HEK293 (cell line): ENCODE results near the gene DDX31.

ENCODE experiments used
- CTCF ChIA-PET: fragments of 350-600 bp; formaldehyde crosslinking; extraction: SDS; loops from one replicate; lab custom pipeline; 2021; ENCODE audit warnings: antibody characterized with exemption; lab: Yijun Ruan, JAX
- POLR2A ChIA-PET: fragments of 300-600 bp; formaldehyde crosslinking; extraction: SDS; loops from one replicate; lab custom pipeline; 2020; ENCODE audit warnings: antibody characterized with exemption, inconsistent platforms; lab: Yijun Ruan, JAX
- H3K27ac ChIP-seq: fragments of 200-500 bp; sonication (Bioruptor generic); 2 replicates; pipeline ENCODE4 v1.5.1; 2014; ENCODE audit warnings: low read depth, low read length, control low read depth, inconsistent platforms; ENCODE audit errors: extremely low read depth
- H3K36me3 ChIP-seq, 2 experiments: fragments of 200-500 bp in 1 of 2; sonication (Bioruptor generic) in 1 of 2; 1 replicate in 1 of 2; 2 replicates in 1 of 2; pipeline ENCODE4 v1.5.1; 2014 to 2017; ENCODE audit warnings: inconsistent platforms in 2 of 2, low read length in 2 of 2; ENCODE audit not compliant: control insufficient read depth in 2 of 2, insufficient read depth in 1 of 2
- H3K4me1 ChIP-seq: fragments of 200-500 bp; sonication (Bioruptor generic); 2 replicates; pipeline ENCODE4 v1.5.1; 2014; ENCODE audit warnings: mild to moderate bottlenecking, low read length, inconsistent platforms; ENCODE audit not compliant: control insufficient read depth, insufficient read depth
- H3K4me3 ChIP-seq: 2 replicates; pipeline ENCODE4 v1.5.1; 2011; ENCODE audit warnings: low read depth, mild to moderate bottlenecking, control low read depth, low read length, moderate library complexity
- H3K9me3 ChIP-seq: fragments of 200-500 bp; sonication (Bioruptor generic); 2 replicates; pipeline ENCODE4 v1.5.1; 2014; ENCODE audit warnings: low read depth, low read length, inconsistent platforms; ENCODE audit not compliant: control insufficient read depth, insufficient read depth
- KLF16 ChIP-seq: fragments of 450-650 bp; formaldehyde crosslinking; IDR thresholded peaks from 2 replicates; pipeline ENCODE4 v1.5.1; 2017; ENCODE audit warnings: missing biosample characterization, missing genetic modification characterization
- PRDM10 ChIP-seq: fragments of 450-650 bp; formaldehyde crosslinking; IDR thresholded peaks from 2 replicates; pipeline ENCODE4 v1.5.1; 2016; ENCODE audit warnings: missing biosample characterization, missing genetic modification characterization
- SETDB1 ChIP-seq: IDR thresholded peaks from one replicate; pipeline ENCODE4 v1.6.1; 2017; ENCODE audit warnings: mild to moderate bottlenecking, low read length, moderate library complexity, mixed read lengths; ENCODE audit not compliant: insufficient read length
- SP2 ChIP-seq: fragments of 450-650 bp; formaldehyde crosslinking; IDR thresholded peaks from 2 replicates; pipeline ENCODE4 v1.5.1; 2016; ENCODE audit warnings: missing biosample characterization, missing genetic modification characterization
- SP7 ChIP-seq: fragments of 450-650 bp; formaldehyde crosslinking; IDR thresholded peaks from 2 replicates; pipeline ENCODE4 v1.5.1; 2016; ENCODE audit warnings: missing biosample characterization, missing genetic modification characterization
- TSHZ1 ChIP-seq: fragments of 450-650 bp; formaldehyde crosslinking; IDR thresholded peaks from 2 replicates; pipeline ENCODE4 v1.5.1; 2016; ENCODE audit warnings: missing biosample characterization, missing genetic modification characterization, borderline replicate concordance
- ZEB2 ChIP-seq: fragments of 450-650 bp; formaldehyde crosslinking; IDR thresholded peaks from 2 replicates; pipeline ENCODE4 v1.5.1; 2016; ENCODE audit warnings: missing biosample characterization, missing genetic modification characterization
- ZNF114 ChIP-seq: fragments of 450-650 bp; formaldehyde crosslinking; IDR thresholded peaks from 2 replicates; pipeline ENCODE4 v1.5.0; 2017; ENCODE audit warnings: missing biosample characterization, missing genetic modification characterization
- ZNF133 ChIP-seq: fragments of 450-650 bp; formaldehyde crosslinking; IDR thresholded peaks from 2 replicates; pipeline ENCODE4 v1.5.1; 2016; ENCODE audit warnings: missing biosample characterization, missing genetic modification characterization
- ZNF274 ChIP-seq, 2 experiments: fragments of 200-500 bp in 1 of 2; fragments of 450-650 bp in 1 of 2; sonication (Bioruptor generic) in 1 of 2; formaldehyde crosslinking in 1 of 2; IDR thresholded peaks; 2 replicates each; pipeline versions ENCODE4 v1.5.1 to v1.6.1; 2014 to 2016; ENCODE audit warnings: borderline replicate concordance in 1 of 2, inconsistent platforms in 1 of 2, low read length in 1 of 2, missing biosample characterization in 1 of 2, missing genetic modification characterization in 1 of 2
- ZNF391 ChIP-seq: fragments of 450-650 bp; formaldehyde crosslinking; IDR thresholded peaks from 2 replicates; pipeline ENCODE4 v1.5.1; 2016; ENCODE audit warnings: low read depth, missing biosample characterization, missing genetic modification characterization, borderline replicate concordance
- ZNF548 ChIP-seq: fragments of 450-650 bp; formaldehyde crosslinking; IDR thresholded peaks from 2 replicates; pipeline ENCODE4 v1.5.1; 2016; ENCODE audit warnings: missing biosample characterization, missing genetic modification characterization
- ZNF580 ChIP-seq: fragments of 450-650 bp; formaldehyde crosslinking; IDR thresholded peaks from 2 replicates; pipeline ENCODE4 v1.5.1; 2016; ENCODE audit warnings: missing biosample characterization, missing genetic modification characterization
- TF ChIP-seq, protein P1 (sequence below): fragments of 450-650 bp; formaldehyde crosslinking; IDR thresholded peaks from 2 replicates; pipeline ENCODE4 v1.5.0; 2017; ENCODE audit warnings: missing biosample characterization, missing genetic modification characterization, borderline replicate concordance
- TF ChIP-seq, protein P2 (sequence below): fragments of 450-650 bp; formaldehyde crosslinking; IDR thresholded peaks from 2 replicates; pipeline ENCODE4 v1.5.1; 2016; ENCODE audit warnings: missing biosample characterization, missing genetic modification characterization, low read depth
- TF ChIP-seq, protein P3 (sequence below): IDR thresholded peaks from 2 replicates; pipeline ENCODE4 v1.6.1; 2011; ENCODE audit warnings: mild to moderate bottlenecking, low read depth, low read length, borderline replicate concordance

Gene DDX31

DNA sequence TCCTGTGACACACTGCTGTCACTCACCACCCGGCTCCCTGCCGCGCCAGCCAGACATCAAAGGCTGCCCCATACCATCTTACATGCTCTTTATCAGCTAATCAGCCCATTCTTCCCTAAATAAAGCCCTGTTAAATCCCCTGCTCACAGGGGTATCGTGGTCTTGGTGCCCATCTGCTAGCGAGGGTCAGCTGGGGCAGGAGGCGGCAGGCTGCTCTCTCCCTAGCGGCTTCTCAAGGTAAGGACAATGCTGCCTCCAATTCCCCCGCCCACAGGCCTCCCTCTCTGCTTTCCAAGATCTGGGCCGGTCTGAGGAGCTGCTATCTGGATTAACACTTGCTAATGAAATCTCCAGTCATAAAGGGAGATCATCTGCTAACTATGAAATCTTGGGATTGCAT lies 60.6 kb downstream of the DDX31 start (continued):
- TF ChIP-seq, protein P1, sequence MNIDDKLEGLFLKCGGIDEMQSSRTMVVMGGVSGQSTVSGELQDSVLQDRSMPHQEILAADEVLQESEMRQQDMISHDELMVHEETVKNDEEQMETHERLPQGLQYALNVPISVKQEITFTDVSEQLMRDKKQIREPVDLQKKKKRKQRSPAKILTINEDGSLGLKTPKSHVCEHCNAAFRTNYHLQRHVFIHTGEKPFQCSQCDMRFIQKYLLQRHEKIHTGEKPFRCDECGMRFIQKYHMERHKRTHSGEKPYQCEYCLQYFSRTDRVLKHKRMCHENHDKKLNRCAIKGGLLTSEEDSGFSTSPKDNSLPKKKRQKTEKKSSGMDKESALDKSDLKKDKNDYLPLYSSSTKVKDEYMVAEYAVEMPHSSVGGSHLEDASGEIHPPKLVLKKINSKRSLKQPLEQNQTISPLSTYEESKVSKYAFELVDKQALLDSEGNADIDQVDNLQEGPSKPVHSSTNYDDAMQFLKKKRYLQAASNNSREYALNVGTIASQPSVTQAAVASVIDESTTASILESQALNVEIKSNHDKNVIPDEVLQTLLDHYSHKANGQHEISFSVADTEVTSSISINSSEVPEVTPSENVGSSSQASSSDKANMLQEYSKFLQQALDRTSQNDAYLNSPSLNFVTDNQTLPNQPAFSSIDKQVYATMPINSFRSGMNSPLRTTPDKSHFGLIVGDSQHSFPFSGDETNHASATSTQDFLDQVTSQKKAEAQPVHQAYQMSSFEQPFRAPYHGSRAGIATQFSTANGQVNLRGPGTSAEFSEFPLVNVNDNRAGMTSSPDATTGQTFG (tag by site-specific recombination), result no peak
- TF ChIP-seq ZNF548 (tag by site-specific recombination), result no peak
- TF ChIP-seq, protein P2, sequence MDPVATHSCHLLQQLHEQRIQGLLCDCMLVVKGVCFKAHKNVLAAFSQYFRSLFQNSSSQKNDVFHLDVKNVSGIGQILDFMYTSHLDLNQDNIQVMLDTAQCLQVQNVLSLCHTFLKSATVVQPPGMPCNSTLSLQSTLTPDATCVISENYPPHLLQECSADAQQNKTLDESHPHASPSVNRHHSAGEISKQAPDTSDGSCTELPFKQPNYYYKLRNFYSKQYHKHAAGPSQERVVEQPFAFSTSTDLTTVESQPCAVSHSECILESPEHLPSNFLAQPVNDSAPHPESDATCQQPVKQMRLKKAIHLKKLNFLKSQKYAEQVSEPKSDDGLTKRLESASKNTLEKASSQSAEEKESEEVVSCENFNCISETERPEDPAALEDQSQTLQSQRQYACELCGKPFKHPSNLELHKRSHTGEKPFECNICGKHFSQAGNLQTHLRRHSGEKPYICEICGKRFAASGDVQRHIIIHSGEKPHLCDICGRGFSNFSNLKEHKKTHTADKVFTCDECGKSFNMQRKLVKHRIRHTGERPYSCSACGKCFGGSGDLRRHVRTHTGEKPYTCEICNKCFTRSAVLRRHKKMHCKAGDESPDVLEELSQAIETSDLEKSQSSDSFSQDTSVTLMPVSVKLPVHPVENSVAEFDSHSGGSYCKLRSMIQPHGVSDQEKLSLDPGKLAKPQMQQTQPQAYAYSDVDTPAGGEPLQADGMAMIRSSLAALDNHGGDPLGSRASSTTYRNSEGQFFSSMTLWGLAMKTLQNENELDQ (tag by site-specific recombination), result no peak
- TF ChIP-seq, all 188 proteins: peak for 0

GRCh38 chr9:132606066-132606465 lies 63.7 kb downstream of the DDX31 start:
- no peaks in the 10 kb centered on the region for H3K4me1 ChIP-seq
- peaks cover 0 to 80% of the 10 kb centered on the region in 2 experiments; a peak in 1 of 3 replicates for H3K36me3 ChIP-seq
- TF ChIP-seq TSHZ1 (tag by site-specific recombination) (no peak), KLF16 (tag by site-specific recombination) (no peak), ZEB2 (tag by site-specific recombination) (no peak), ZNF114 (tag by site-specific recombination) (no peak), ZNF274 (IDR thresholded peaks at IDR 0.05; ENCODE audit: low read length) (no peak), ZNF274 (tag by site-specific recombination; IDR thresholded peaks at IDR 0.05; ENCODE audit: borderline replicate concordance) (no peak), SETDB1 (no peak), SP2 (tag by site-specific recombination) (no peak), SP7 (tag by site-specific recombination) (no peak), ZNF391 (tag by site-specific recombination) (no peak), ZNF133 (tag by site-specific recombination) (no peak), ZNF580 (no peak), PRDM10 (no peak)
- TF ChIP-seq, protein P3, sequence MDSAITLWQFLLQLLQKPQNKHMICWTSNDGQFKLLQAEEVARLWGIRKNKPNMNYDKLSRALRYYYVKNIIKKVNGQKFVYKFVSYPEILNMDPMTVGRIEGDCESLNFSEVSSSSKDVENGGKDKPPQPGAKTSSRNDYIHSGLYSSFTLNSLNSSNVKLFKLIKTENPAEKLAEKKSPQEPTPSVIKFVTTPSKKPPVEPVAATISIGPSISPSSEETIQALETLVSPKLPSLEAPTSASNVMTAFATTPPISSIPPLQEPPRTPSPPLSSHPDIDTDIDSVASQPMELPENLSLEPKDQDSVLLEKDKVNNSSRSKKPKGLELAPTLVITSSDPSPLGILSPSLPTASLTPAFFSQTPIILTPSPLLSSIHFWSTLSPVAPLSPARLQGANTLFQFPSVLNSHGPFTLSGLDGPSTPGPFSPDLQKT, result no peak
- POLR2A ChIA-PET, result no interaction called here
- no peak overlapping the region for H3K27ac ChIP-seq
- CTCF ChIA-PET, result no interaction called here
- no peak overlapping the region for H3K4me3 ChIP-seq
- H3K9me3 ChIP-seq, result no peaks in the 10 kb centered on the region
